Glomerular visceral epithelial cell (primary cell): ENCODE results near the gene WNT9B.
"Not testable (repeated sequence)": the region's sequence is repeated elsewhere in the genome, so short reads cannot be mapped to it uniquely, and the experiment has no call there.

Experiments used
- DNase-seq: peaks from one replicate; pipeline ENCODE4 v3.0.0-alpha.2; 2016; ENCODE audit errors: extremely low spot score

The WNT9B gene

GRCh38 chr17:46910179-46910927 is 59.0 kb downstream of the WNT9B start:
- no peak for DNase-seq

- no peak for DNase-seq
These were observed 59.9 kb downstream of the WNT9B start for GRCh38 chr17:46911311-46911710.

- peak; percentile 12 for DNase-seq
These were observed 64.2 kb downstream of the WNT9B start for GRCh38 chr17:46915596-46915995.

- peak; percentile 40 for DNase-seq
These were observed 64.8 kb downstream of the WNT9B start for GRCh38 chr17:46916211-46916610.

GRCh38 chr17:46916623-46917022 is 65.2 kb downstream of the WNT9B start:
- DNase-seq: no peak

- DNase-seq: no peak
These were observed 65.7 kb downstream of the WNT9B start for GRCh38 chr17:46917041-46917440.

GRCh38 chr17:46917516-46917915 is 66.1 kb downstream of the WNT9B start:
- no peak for DNase-seq

- DNase-seq: not testable (repeated sequence)
These were observed 70.6 kb downstream of the WNT9B start for GRCh38 chr17:46921962-46922361.

GRCh38 chr17:46922487-46922803 is 71.1 kb downstream of the WNT9B start:
- no peak for DNase-seq

GRCh38 chr17:46922804-46923635 is 71.6 kb downstream of the WNT9B start, which contains the start of gene GOSR2:
GOSR2 (plus strand) TSS chr17:46923160; CDS start chr17:46923193, 33 bp downstream.
- peak; percentile 90 for DNase-seq

- no peak for DNase-seq
These were observed 73.9 kb downstream of the WNT9B start for GRCh38 chr17:46925185-46925868.

GRCh38 chr17:46928467-46929261 is 77.3 kb downstream of the WNT9B start:
- DNase-seq: no peak

GRCh38 chr17:46929413-46929812 is 78.0 kb downstream of the WNT9B start:
- peak; percentile 65 for DNase-seq

- no peak for DNase-seq
These were observed 78.7 kb downstream of the WNT9B start for GRCh38 chr17:46930051-46930450.

- no peak for DNase-seq
These were observed 80.2 kb downstream of the WNT9B start for GRCh38 chr17:46931596-46931995.

GRCh38 chr17:46935658-46936266 is 84.4 kb downstream of the WNT9B start:
- DNase-seq: no peak
